HG03039 (cell line): ENCODE measurements around the gene RNASE7.
A peak's percentile ranks its signal among the peaks of the same experiment; 100 is the strongest.

Experiments used
- ATAC-seq: cut with Tn5 transposase; IDR thresholded peaks from one replicate; pipeline ENCODE4 v1.9.1; 2021; ENCODE audit warnings: mild to moderate bottlenecking, moderate library complexity; ENCODE audit not compliant: unreplicated experiment

The RNASE7 gene

GRCh38 chr14:21066882-21067502, 24.8 kb downstream of the RNASE7 start:
- no peak for ATAC-seq

DNA sequence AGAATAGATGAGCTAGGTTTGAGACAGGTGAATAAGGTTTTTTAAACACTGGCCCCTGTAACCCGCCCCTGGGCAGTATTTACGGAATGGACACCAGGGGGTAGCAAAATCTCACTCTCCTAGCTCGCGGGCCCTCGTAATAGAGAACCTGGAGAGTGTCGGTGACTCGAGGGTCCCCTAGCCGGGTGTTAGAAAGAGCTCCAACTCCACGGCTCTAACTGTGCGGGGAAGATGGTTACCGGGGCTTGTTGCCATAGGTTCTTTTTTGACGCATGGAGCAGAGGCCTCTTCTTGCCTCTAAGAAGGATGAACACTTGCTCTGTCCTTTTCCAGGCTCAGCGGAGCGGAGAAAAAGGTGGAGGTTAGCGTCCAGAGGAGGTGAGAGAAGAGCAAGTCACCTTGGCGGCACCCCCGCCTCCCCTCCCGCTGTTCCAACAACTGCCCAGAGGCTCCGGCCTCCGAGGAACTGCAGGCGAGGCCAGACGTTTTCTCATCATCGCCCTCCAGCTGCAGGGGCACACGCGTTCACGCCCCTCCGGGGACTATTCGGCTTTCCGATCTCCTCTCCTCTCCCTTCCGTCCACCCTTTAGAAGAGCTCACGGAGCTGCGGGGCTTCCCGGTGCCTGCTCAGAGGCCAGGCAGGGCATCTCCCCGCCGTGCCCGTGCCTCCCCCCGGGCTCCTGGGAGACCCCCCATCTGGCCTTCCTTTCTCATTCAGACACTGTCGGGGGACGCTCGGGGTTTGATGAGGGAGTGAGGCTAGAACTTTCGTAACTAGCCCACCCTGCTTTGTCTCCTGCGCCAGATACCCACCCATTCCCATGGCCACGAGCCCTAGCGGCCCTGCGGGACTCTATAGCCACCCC, 26.6 kb downstream of the RNASE7 start:
- no peak for ATAC-seq

- ATAC-seq, result no peak
These were observed 27.4 kb downstream of the RNASE7 start for GRCh38 chr14:21069388-21070082.

DNA sequence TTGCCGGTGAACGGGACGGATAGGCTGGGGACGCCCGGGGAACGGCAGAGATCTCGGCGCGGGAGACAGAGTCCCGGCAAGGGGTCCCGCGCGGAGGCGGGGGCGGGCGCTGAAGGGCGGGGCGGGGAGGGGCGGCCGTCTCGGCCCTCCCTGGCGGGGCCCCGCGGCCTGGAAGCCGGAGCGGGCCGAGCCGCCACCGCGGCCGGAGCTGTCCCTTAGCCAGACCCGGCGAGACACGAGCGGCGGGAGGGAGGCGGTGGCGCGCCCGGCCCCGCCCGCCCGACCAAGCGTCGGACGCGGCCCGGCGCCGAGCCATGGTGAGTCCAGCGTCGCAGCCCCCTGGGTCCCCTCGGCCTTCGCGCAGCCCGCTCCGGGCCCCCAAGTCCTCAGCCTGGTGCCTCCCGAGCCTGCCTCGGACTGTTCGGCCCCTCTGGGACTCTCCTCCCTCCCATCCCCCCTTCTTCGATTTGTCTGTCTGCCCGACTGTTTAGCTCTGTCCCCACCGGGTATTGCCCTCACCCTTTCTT, 28.0 kb downstream of the RNASE7 start, which contains the start of gene ARHGEF40:
TSS of gene ARHGEF40 (plus strand) at position 222 of the 527 bp plus-strand sequence. CDS start at position 315, 93 bp downstream.
- ATAC-seq, result no peak

DNA sequence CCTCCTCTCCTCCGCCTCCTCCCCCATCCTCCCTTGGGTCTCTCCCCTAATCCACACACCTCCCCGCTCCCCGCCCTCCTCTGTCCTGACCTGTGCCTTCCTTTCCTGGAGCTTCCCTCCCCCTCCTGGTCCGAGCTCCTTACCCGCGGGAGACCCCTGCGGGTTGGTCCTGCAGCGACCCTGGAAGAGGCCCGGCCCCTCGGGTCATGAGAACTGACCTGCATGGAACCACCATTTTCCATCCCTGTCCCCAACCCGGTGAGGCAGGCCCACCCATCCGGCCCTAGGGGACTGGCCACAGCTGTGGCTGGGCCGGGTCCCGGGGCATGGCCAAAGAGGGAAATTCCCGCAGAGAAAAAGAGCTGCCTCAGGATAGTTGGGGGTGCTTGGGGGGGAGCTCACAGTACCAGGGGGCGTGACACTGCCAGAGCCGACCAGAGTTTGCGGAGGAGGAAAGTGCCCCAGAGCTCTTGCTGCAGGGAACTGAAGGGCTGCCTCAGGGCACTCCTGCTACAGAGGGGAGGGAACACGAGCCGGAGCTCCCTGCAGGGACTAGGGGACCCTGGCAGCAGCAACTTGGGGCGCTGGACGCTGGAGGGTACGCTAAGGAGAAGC, 28.6 kb downstream of the RNASE7 start:
- peak; percentile 8 for ATAC-seq

DNA sequence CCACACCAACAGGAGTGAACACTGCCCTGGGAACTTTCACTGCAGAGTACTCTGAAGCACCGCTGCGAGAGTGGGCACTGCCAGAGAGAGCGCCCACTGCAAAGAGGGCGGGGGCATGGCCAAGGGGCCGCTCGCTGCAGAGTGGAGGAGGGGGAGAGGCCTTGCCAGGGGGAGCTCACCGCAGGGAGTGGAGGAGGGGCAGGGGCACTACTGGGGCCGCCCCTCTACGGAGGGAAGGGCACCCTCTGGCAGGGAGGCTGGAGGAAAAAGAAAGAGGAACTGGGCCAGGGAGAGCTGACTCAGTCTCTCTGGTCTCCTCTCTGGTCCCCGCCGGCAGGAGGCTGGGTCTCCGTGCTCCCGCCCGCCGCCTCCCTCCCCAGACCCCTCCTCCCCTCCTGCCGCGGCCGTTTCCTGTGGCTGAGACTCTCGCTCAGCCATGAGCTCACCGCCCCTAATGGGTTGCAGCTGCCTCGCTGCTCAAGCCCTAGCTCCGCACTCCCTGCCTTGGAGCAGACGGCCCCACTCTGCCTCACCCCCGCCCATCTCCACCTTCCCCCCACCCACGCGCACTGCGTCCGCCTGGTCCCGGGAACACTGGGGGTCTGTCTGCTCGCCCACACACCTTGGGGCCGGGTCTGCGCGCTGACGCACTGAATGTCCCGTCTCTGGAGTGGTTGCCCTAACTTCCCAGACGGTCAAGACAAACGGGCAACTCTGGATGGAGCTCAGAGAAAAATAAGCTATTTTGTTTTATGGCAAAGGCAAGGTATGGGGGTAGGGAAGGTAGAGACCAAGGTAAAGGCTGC, 29.3 kb downstream of the RNASE7 start:
- ATAC-seq, result peak; percentile 57

- no peak for ATAC-seq
These were observed 29.9 kb downstream of the RNASE7 start for GRCh38 chr14:21072031-21072473.

- ATAC-seq, result no peak
These were observed 30.7 kb downstream of the RNASE7 start for GRCh38 chr14:21072781-21073339.

DNA sequence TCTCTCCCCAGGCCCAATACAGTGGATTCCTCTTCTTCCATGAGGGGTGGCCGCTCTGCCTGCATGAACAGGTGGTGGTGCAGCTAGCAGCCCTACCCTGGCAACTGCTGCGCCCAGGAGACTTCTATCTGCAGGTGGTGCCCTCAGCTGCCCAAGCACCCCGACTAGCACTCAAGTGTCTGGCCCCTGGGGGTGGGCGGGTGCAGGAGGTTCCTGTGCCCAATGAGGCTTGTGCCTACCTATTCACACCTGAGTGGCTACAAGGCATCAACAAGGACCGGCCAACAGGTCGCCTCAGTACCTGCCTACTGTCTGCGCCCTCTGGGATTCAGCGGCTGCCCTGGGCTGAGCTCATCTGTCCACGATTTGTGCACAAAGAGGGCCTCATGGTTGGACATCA, 31.8 kb downstream of the RNASE7 start:
- no peak for ATAC-seq

- no peak for ATAC-seq
These were observed 32.5 kb downstream of the RNASE7 start for GRCh38 chr14:21074398-21075272.

GRCh38 chr14:21075719-21076437, 33.7 kb downstream of the RNASE7 start:
- ATAC-seq, result no peak

- no peak for ATAC-seq
These were observed 35.5 kb downstream of the RNASE7 start for GRCh38 chr14:21077672-21078071.

GRCh38 chr14:21078287-21078686, 36.1 kb downstream of the RNASE7 start:
- no peak for ATAC-seq

DNA sequence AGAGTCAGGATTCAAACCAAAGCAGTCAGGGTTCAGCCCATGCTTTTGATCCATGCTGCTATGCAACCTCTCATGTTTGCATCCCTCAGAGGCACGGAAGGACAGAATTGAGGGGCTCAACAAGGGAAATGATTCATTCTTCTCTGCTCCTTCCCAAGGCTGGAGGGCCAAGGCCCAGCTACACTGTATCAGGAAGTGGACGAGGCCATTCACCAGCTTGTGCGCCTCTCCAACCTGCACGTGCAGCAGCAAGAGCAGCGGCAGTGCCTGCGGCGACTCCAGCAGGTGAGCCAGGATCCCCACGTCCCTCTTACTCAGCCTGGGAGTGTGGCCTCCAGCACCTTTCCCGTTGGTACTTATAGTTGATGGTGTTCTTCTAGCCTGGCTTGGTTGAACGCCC, 36.6 kb downstream of the RNASE7 start:
- ATAC-seq, result no peak

GRCh38 chr14:21081521-21082142, 39.5 kb downstream of the RNASE7 start:
- no peak for ATAC-seq

GRCh38 chr14:21083565-21084325, 41.6 kb downstream of the RNASE7 start:
- ATAC-seq, result no peak

GRCh38 chr14:21084396-21084795, 42.2 kb downstream of the RNASE7 start:
- no peak for ATAC-seq
